ENCODE data around the gene GRM8. TPM values are rescaled to one million over a fixed set of nuclear protein-coding genes. Genes with fewer than 3 reads are reported as not detected.

The GRM8 gene
- total RNA-seq, 1 experiment from 2014 or later: not detected

DNA sequence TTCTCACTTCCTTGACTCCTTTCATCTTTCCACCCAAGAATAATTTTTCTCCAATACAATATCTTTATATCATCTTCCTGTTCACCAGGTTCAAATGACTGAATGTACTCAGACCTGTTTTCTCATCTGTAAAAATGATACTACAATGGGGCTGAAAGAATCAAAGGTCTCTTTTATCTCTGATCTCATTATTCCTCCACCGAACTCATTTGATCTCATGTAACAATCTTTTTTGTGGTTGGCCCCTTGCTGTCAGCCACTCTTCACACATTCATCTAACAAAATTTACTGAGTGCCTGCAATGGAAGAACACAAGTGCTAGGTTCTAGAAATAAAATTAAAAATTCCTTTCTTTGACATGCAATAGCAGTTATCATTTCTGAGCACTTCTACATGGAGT is 65.0 kb downstream of the GRM8 start:
- ChIA-PET POLR2A (ENCODE audit: unreplicated experiment) (no interaction called here), CTCF (no interaction called here)
- no peaks in the 10 kb centered on the region for H4K20me1 ChIP-seq (ENCODE audit: low read length)
- H3F3A ChIP-seq (ENCODE audit: low read length, unreplicated experiment): no peaks in the 10 kb centered on the region
- TF ChIP-seq CTCF (conservative IDR thresholded peaks at IDR 0.05; ENCODE audit: low read depth, low read length) (no peak), EZH2phosphoT487 (IDR thresholded peaks at IDR 0.05; ENCODE audit: borderline replicate concordance, low read length) (no peak), EZH2 (IDR thresholded peaks at IDR 0.05; ENCODE audit: low read length, unreplicated experiment) (no peak)
- no TSS peak for BruUV-seq (replicated peaks)
- DNase-seq (no peak), ATAC-seq (no peak)
- no peaks in the 10 kb centered on the region for H3K9me2 ChIP-seq (replicated peaks; ENCODE audit: low read length)
- H3K36me3 ChIP-seq (ENCODE audit: low read depth, low read length): no peaks in the 10 kb centered on the region
- no peaks in the 10 kb centered on the region for H3K9me3 ChIP-seq (ENCODE audit: low read length)
- H3K27ac ChIP-seq (ENCODE audit: low read length): no peak overlapping the region
- intact Hi-C loops (cut with micrococcal nuclease): no loop called here
- H2AFZ ChIP-seq (ENCODE audit: low read length): no peak overlapping the region
- H3K27me3 ChIP-seq (ENCODE audit: low read length): no peaks in the 10 kb centered on the region
- H3K4me1 ChIP-seq (ENCODE audit: insufficient read depth, low read length): no peaks in the 10 kb centered on the region
- H3K4me2 ChIP-seq (ENCODE audit: low read length): no peak overlapping the region
- no peaks in the 10 kb centered on the region for H3K79me2 ChIP-seq (ENCODE audit: low read length)
- no peak overlapping the region for H3K9ac ChIP-seq (ENCODE audit: low read length)
- H3K4me3 ChIP-seq (ENCODE audit: low read length): no peak overlapping the region

DNA sequence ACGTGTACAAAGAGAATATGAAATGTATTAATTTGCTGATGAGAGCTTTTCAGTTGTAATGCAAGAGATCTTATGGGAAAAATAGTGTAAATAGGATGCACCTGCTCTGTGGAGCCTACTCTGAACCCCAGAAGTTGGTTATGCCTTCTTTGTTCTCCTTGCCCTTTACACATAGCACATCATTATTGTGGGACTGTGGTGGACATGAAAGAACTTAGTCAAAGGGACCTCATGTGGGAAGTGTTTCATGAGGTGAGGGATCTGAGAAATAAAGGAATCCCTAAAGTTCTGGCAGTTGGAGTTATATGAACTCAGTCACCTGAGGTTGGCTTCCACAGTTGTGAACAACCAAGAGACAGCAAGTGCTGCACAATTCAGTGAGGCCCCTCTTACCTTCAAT is 66.1 kb downstream of the GRM8 start:
- TF ChIP-seq CTCF (conservative IDR thresholded peaks at IDR 0.05; ENCODE audit: low read depth, low read length) (no peak), EZH2phosphoT487 (IDR thresholded peaks at IDR 0.05; ENCODE audit: borderline replicate concordance, low read length) (no peak), EZH2 (IDR thresholded peaks at IDR 0.05; ENCODE audit: low read length, unreplicated experiment) (no peak)
- POLR2A ChIA-PET (ENCODE audit: unreplicated experiment): no interaction called here

GRCh38 chr7:127177156-127177555 is 75.6 kb downstream of the GRM8 start:
- H3K27ac ChIP-seq (ENCODE audit: low read length): no peak overlapping the region
- H3K36me3 ChIP-seq (ENCODE audit: low read depth, low read length): no peaks in the 10 kb centered on the region
- ChIA-PET POLR2A (ENCODE audit: unreplicated experiment) (no interaction called here), CTCF (no interaction called here)
- H3K4me2 ChIP-seq (ENCODE audit: low read length): no peak overlapping the region
- no peak overlapping the region for H3K4me3 ChIP-seq (ENCODE audit: low read length)
- no peaks in the 10 kb centered on the region for H3K9me2 ChIP-seq (replicated peaks; ENCODE audit: low read length)
- no peak for DNase-seq
- no peak for TF ChIP-seq EZH2phosphoT487 (IDR thresholded peaks at IDR 0.05; ENCODE audit: borderline replicate concordance, low read length)
- no peak for TF ChIP-seq EZH2 (IDR thresholded peaks at IDR 0.05; ENCODE audit: low read length, unreplicated experiment)
- TF ChIP-seq CTCF (conservative IDR thresholded peaks at IDR 0.05; ENCODE audit: low read depth, low read length): no peak
- no peaks in the 10 kb centered on the region for H3F3A ChIP-seq (ENCODE audit: low read length, unreplicated experiment)
- no peaks in the 10 kb centered on the region for H3K27me3 ChIP-seq (ENCODE audit: low read length)
- no peak for ATAC-seq
- intact Hi-C loops (cut with micrococcal nuclease): no loop called here
- H3K9ac ChIP-seq (ENCODE audit: low read length): no peak overlapping the region
- H3K9me3 ChIP-seq (ENCODE audit: low read length): no peaks in the 10 kb centered on the region
- no peaks in the 10 kb centered on the region for H3K79me2 ChIP-seq (ENCODE audit: low read length)
- H4K20me1 ChIP-seq (ENCODE audit: low read length): no peaks in the 10 kb centered on the region
- BruUV-seq (replicated peaks): no TSS peak
- no peaks in the 10 kb centered on the region for H3K4me1 ChIP-seq (ENCODE audit: insufficient read depth, low read length)
- H2AFZ ChIP-seq (ENCODE audit: low read length): no peak overlapping the region

More for the DNA sequence above, 66.1 kb downstream of the GRM8 start:
- Histone ChIP-seq H3K36me3 (ENCODE audit: low read depth, low read length) (no peaks in the 10 kb centered on the region), H3K27me3 (ENCODE audit: low read length) (no peaks in the 10 kb centered on the region), H3K27ac (ENCODE audit: low read length) (no peak overlapping the region), H3K9me2 (replicated peaks; ENCODE audit: low read length) (no peaks in the 10 kb centered on the region), H3K4me2 (ENCODE audit: low read length) (no peak overlapping the region), H3K9me3 (ENCODE audit: low read length) (no peaks in the 10 kb centered on the region), H3F3A (ENCODE audit: low read length, unreplicated experiment) (no peaks in the 10 kb centered on the region), H2AFZ (ENCODE audit: low read length) (no peak overlapping the region), H3K9ac (ENCODE audit: low read length) (no peak overlapping the region), H4K20me1 (ENCODE audit: low read length) (no peaks in the 10 kb centered on the region), H3K4me1 (ENCODE audit: insufficient read depth, low read length) (no peaks in the 10 kb centered on the region), H3K4me3 (ENCODE audit: low read length) (no peak overlapping the region), H3K79me2 (ENCODE audit: low read length) (no peaks in the 10 kb centered on the region)
- ATAC-seq (no peak), DNase-seq (no peak)
- CTCF ChIA-PET: no interaction called here
- intact Hi-C loops (cut with micrococcal nuclease): no loop called here
- BruUV-seq (replicated peaks): no TSS peak

Measured in PC-3 (cell line).